OCI-LY3 (cell line): ENCODE measurements around the gene BICC1.

Experiments used
- H2AFZ ChIP-seq: fragments of 200-600, 300-600 bp; shearing (Covaris generic); 2 replicates; pipeline ENCODE4 v1.6.0; 2014; ENCODE audit warnings: antibody characterized with exemption, low read depth, low read length
- H3K27ac ChIP-seq: fragments of 200-600, 300-600 bp; sonication (generic); 2 replicates; pipeline ENCODE4 v1.5.1; 2014; ENCODE audit warnings: mild to moderate bottlenecking, low read length, moderate library complexity, mixed read lengths
- H3K27me3 ChIP-seq: fragments of 200-600, 300-600 bp; sonication (generic); 2 replicates; pipeline ENCODE4 v1.6.1; 2014; ENCODE audit warnings: low read depth, low read length, mixed read lengths
- H3K36me3 ChIP-seq: fragments of 200-600, 300-600 bp; sonication (generic); replicated peaks from 2 replicates; pipeline ENCODE3; 2014; ENCODE audit warnings: low read depth, low read length, mixed read lengths
- H3K4me1 ChIP-seq: fragments of 300-600, 200-600 bp; sonication (generic); 2 replicates; pipeline ENCODE4 v1.6.1; 2014; ENCODE audit warnings: low read length, mixed read lengths
- H3K4me2 ChIP-seq: fragments of 200-600, 300-600 bp; sonication (generic); 2 replicates; pipeline ENCODE4 v1.6.1; 2014; ENCODE audit warnings: low read length, mixed read lengths
- H3K4me3 ChIP-seq: fragments of 300-600, 200-600 bp; sonication (generic); 2 replicates; pipeline ENCODE4 v1.5.1; 2014; ENCODE audit warnings: antibody characterized with exemption, mild to moderate bottlenecking, low read length, moderate library complexity
- H3K79me2 ChIP-seq: fragments of 300-600, 200-600 bp; shearing (Covaris generic); 2 replicates; pipeline ENCODE4 v1.6.1; 2014; ENCODE audit warnings: mild to moderate bottlenecking, low read length, mixed read lengths
- H3K9ac ChIP-seq: fragments of 300-600, 200-600 bp; shearing (Covaris generic); 2 replicates; pipeline ENCODE4 v1.6.0; 2014; ENCODE audit warnings: mild to moderate bottlenecking, low read length, moderate library complexity
- H3K9me3 ChIP-seq: fragments of 200-600, 300-600 bp; shearing (Covaris generic); 2 replicates; pipeline ENCODE4 v1.6.1; 2014; ENCODE audit warnings: low read length, mixed read lengths; ENCODE audit not compliant: insufficient read depth
- H4K20me1 ChIP-seq: fragments of 200-600, 300-600 bp; sonication (generic); 2 replicates; pipeline ENCODE4 v1.6.1; 2016; ENCODE audit warnings: low read length, mixed read lengths; ENCODE audit not compliant: insufficient read depth
- EZH2phosphoT487 ChIP-seq: fragments of 200-600 bp; shearing (Covaris generic); IDR thresholded peaks from 2 replicates; pipeline ENCODE4 v1.6.1; 2018; ENCODE audit warnings: antibody characterized with exemption, mixed run types, low read depth
- TF ChIP-seq, protein P1 (sequence below): fragments of 200-600, 300-600 bp; sonication (generic); IDR thresholded peaks from 2 replicates; pipeline ENCODE4 v1.5.1; 2014; ENCODE audit warnings: antibody characterized with exemption, low read length, low read depth

The BICC1 gene

DNA sequence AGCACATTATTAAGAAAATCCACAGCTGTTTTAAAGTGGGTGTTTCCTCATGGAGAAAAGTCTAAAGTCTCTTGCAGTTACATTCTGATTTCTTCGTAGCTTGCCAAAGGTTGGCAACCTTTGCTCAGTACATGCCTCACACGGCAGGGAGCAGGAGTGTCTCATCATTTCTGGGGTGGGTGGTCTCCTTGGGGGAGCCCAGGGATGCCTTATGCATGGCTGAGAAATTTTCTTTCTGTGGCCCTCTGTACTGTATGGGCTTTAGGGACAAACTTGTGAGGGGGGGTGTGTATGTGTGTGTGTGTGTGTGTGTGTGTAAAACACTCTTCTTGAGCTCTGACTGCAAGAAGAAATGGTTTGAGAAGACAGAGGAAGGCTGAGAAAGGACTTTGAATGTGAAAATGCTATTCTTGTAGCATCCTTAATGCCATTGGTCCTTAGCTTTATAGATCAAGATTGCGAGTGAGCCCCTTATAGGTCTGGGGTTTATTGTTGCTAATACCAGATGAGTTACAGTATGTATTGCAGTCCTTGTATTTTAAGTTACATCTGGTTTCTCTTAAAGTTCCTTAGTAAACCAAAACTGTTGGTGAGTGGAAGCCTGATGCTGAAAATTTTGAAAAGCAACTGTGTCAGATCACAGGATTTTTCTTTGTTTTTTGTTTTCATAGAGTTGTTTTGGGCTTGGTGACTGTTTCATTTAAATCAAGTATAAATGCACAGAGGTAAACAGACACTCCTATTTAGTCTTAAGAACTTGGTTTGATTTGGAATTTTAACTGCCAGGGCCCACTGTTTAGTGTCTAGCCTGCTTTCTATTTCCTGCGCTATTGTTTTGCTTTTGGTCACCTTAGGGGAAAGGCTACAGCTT is 242.0 kb downstream of the BICC1 start:
- H3K4me3 ChIP-seq, result no peak overlapping the region
- no peak overlapping the region for H3K4me2 ChIP-seq

DNA sequence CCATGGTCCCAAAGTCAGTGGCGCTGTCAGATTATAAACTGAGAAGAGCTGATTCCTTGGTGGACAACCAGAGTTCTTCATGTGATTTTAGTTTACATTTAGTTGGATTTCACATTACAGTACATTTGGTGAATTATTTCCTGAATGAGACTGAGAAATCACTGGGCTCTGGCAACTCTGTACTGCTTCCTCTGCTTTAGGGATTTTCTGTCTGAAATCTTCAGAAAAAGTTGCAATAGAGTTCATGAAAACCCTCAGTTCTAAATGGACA is 242.6 kb downstream of the BICC1 start:
- TF ChIP-seq, protein P1, sequence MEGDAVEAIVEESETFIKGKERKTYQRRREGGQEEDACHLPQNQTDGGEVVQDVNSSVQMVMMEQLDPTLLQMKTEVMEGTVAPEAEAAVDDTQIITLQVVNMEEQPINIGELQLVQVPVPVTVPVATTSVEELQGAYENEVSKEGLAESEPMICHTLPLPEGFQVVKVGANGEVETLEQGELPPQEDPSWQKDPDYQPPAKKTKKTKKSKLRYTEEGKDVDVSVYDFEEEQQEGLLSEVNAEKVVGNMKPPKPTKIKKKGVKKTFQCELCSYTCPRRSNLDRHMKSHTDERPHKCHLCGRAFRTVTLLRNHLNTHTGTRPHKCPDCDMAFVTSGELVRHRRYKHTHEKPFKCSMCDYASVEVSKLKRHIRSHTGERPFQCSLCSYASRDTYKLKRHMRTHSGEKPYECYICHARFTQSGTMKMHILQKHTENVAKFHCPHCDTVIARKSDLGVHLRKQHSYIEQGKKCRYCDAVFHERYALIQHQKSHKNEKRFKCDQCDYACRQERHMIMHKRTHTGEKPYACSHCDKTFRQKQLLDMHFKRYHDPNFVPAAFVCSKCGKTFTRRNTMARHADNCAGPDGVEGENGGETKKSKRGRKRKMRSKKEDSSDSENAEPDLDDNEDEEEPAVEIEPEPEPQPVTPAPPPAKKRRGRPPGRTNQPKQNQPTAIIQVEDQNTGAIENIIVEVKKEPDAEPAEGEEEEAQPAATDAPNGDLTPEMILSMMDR, result no peak
- TF ChIP-seq EZH2phosphoT487, result no peak
- no peak overlapping the region for H3K4me3 ChIP-seq
- no peaks in the 10 kb centered on the region for H3K79me2 ChIP-seq
- H3K4me1 ChIP-seq, result no peaks in the 10 kb centered on the region
- H3K36me3 ChIP-seq, result no peaks in the 10 kb centered on the region
- H3K9me3 ChIP-seq, result no peaks in the 10 kb centered on the region
- no peak overlapping the region for H2AFZ ChIP-seq
- no peak overlapping the region for H3K27ac ChIP-seq
- H4K20me1 ChIP-seq, result no peaks in the 10 kb centered on the region
- no peaks in the 10 kb centered on the region for H3K27me3 ChIP-seq
- H3K9ac ChIP-seq, result no peak overlapping the region
- no peak overlapping the region for H3K4me2 ChIP-seq

More for the DNA sequence above, 242.0 kb downstream of the BICC1 start:
- Histone ChIP-seq H3K27ac (no peak overlapping the region), H4K20me1 (no peaks in the 10 kb centered on the region), H3K4me1 (no peaks in the 10 kb centered on the region), H3K9me3 (no peaks in the 10 kb centered on the region), H2AFZ (no peak overlapping the region), H3K27me3 (no peaks in the 10 kb centered on the region), H3K9ac (no peak overlapping the region), H3K36me3 (no peaks in the 10 kb centered on the region), H3K79me2 (no peaks in the 10 kb centered on the region)
- TF ChIP-seq, protein P1, result no peak
- no peak for TF ChIP-seq EZH2phosphoT487

DNA sequence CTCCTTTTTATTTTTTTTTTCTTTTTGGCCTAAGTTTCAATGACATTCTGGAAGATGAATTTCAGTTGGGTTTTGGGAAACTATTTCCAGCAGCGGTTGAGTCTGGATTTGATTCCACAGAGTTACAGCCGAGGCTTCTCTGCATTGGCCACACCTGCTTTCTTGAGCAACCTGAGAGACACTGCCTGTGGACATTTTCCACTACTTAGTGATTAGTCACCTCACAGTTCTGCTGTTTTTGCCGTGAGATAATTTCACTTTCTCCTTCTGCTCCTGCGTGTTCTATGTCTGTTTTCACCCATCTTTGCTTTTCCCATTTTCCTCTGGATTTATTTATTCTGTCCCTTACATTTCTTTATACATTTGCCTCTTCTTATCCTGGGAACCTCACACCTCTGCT is 243.0 kb downstream of the BICC1 start:
- no peak overlapping the region for H3K4me3 ChIP-seq
- H2AFZ ChIP-seq, result no peak overlapping the region
- no peaks in the 10 kb centered on the region for H3K36me3 ChIP-seq
- H3K27me3 ChIP-seq, result no peaks in the 10 kb centered on the region
- no peak overlapping the region for H3K9ac ChIP-seq
- H3K79me2 ChIP-seq, result no peaks in the 10 kb centered on the region
- no peaks in the 10 kb centered on the region for H3K9me3 ChIP-seq
- H3K4me1 ChIP-seq, result no peaks in the 10 kb centered on the region
- H3K4me2 ChIP-seq, result no peak overlapping the region
- TF ChIP-seq, protein P1, result no peak
- no peak for TF ChIP-seq EZH2phosphoT487
- no peaks in the 10 kb centered on the region for H4K20me1 ChIP-seq
- H3K27ac ChIP-seq, result no peak overlapping the region

DNA sequence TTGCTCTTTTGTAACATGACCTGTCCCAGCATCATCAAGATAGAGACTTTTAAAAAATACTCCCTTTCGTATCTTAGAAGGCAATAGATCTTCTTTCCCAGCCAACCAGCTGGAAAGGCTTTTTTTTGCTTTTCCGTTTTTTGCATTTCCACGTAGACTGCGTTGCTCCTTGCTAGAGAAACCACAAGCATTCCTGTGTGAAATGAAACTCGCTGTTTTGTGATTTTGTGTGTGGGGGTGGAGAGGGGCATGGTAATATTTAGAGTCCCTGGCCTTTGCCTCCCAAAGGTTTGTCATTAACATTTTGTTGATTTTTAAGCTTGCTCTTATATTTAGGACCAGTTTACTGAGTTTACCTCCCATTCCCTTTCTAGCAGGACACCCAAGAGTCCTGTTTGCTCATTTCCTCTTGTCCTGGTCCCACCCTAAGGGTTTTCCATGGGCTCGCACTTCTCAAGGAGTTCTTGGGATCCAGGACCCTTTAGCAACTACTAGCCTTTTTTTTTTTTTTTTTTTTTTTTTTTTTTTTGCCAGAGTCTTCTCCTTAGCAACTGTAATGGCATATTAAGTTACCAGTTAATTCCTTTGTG is 243.6 kb downstream of the BICC1 start:
- Histone ChIP-seq H3K9ac (no peak overlapping the region), H3K9me3 (no peaks in the 10 kb centered on the region), H2AFZ (no peak overlapping the region), H3K4me3 (no peak overlapping the region), H4K20me1 (no peaks in the 10 kb centered on the region), H3K27me3 (no peaks in the 10 kb centered on the region), H3K4me1 (no peaks in the 10 kb centered on the region), H3K79me2 (no peaks in the 10 kb centered on the region), H3K4me2 (no peak overlapping the region), H3K36me3 (no peaks in the 10 kb centered on the region), H3K27ac (no peak overlapping the region)
- TF ChIP-seq, protein P1, result no peak
- no peak for TF ChIP-seq EZH2phosphoT487
